HepG2 (cell line): ENCODE data around the gene ZNF446. TPM values are rescaled to one million over a fixed set of nuclear protein-coding genes. Genes with fewer than 3 reads are reported as not detected.

Experiments used
- ARID2 ChIP-seq: sonication (generic); formaldehyde crosslinking; IDR thresholded peaks from 2 replicates; pipeline ENCODE4 v1.8.1; 2022; ENCODE audit warnings: mild to moderate bottlenecking, missing genetic modification reagents, borderline replicate concordance
- ATM ChIP-seq: fragments of 450-650 bp; IDR thresholded peaks from 2 replicates; pipeline ENCODE4 v1.7.1; 2017; ENCODE audit warnings: mild to moderate bottlenecking, borderline replicate concordance
- CAMTA2 ChIP-seq: sonication (generic); formaldehyde crosslinking; IDR thresholded peaks from 2 replicates; pipeline ENCODE4 v1.4.0; 2020; ENCODE audit warnings: mild to moderate bottlenecking, missing genetic modification reagents, borderline replicate concordance
- CREBL2 ChIP-seq: sonication (generic); formaldehyde crosslinking; IDR thresholded peaks from 2 replicates; pipeline ENCODE4 v1.8.1; 2023; ENCODE audit warnings: missing genetic modification reagents, mild to moderate bottlenecking, borderline replicate concordance
- ETV6 ChIP-seq: sonication (generic); formaldehyde crosslinking; conservative IDR thresholded peaks from 2 replicates; pipeline ENCODE4 v1.4.0; 2020; ENCODE audit warnings: missing genetic modification reagents
- FOXA3 ChIP-seq: IDR thresholded peaks from 2 replicates; pipeline ENCODE4 v1.6.1; 2016; ENCODE audit warnings: missing genetic modification reagents, missing compliant biosample characterization
- GABPB1 ChIP-seq: IDR thresholded peaks from 2 replicates; pipeline ENCODE4 v1.6.1; 2016; ENCODE audit warnings: mild to moderate bottlenecking, missing genetic modification reagents, moderate library complexity, missing compliant biosample characterization
- GPBP1L1 ChIP-seq: sonication (generic); formaldehyde crosslinking; IDR thresholded peaks from 2 replicates; pipeline ENCODE4 v1.5.0; 2020; ENCODE audit warnings: mild to moderate bottlenecking, missing genetic modification reagents
- HINFP ChIP-seq: sonication (generic); formaldehyde crosslinking; IDR thresholded peaks from 2 replicates; pipeline ENCODE4 v1.4.0; 2020; ENCODE audit warnings: low read depth, mild to moderate bottlenecking, missing genetic modification reagents
- KDM6A ChIP-seq: IDR thresholded peaks from 2 replicates; pipeline ENCODE4 v1.6.1; 2016; ENCODE audit warnings: low read depth
- KMT2A ChIP-seq: sonication (generic); formaldehyde crosslinking; IDR thresholded peaks from 2 replicates; pipeline ENCODE4 v1.4.0; 2020; ENCODE audit warnings: missing genetic modification reagents
- LRRFIP1 ChIP-seq: sonication (generic); formaldehyde crosslinking; conservative IDR thresholded peaks from 2 replicates; pipeline ENCODE4 v1.4.0; 2020; ENCODE audit warnings: missing genetic modification reagents
- PTBP1 ChIP-seq: fragments of 200-400 bp; formaldehyde crosslinking; IDR thresholded peaks from 2 replicates; pipeline ENCODE4 v1.6.1; 2018; ENCODE audit warnings: low read length, low read depth; ENCODE audit not compliant: poor library complexity, severe bottlenecking
- REPIN1 ChIP-seq: sonication (generic); formaldehyde crosslinking; IDR thresholded peaks from 2 replicates; pipeline ENCODE4 v1.8.0; 2022; ENCODE audit warnings: missing genetic modification reagents, low read depth, mild to moderate bottlenecking, borderline replicate concordance
- RFXANK ChIP-seq: IDR thresholded peaks from 2 replicates; pipeline ENCODE4 v1.6.1; 2016
- SMC3 ChIP-seq: IDR thresholded peaks from 2 replicates; pipeline ENCODE4 v1.6.1; 2011; ENCODE audit warnings: low read length, improper control_type of control experiment
- SNAPC2 ChIP-seq: sonication (generic); formaldehyde crosslinking; IDR thresholded peaks from 2 replicates; pipeline ENCODE4 v1.8.1; 2022; ENCODE audit warnings: mild to moderate bottlenecking, missing genetic modification reagents
- TIGD3 ChIP-seq: sonication (generic); formaldehyde crosslinking; IDR thresholded peaks from 2 replicates; pipeline ENCODE4 v1.5.1; 2020; ENCODE audit warnings: mild to moderate bottlenecking, missing genetic modification reagents, borderline replicate concordance
- TSC22D2 ChIP-seq: sonication (generic); formaldehyde crosslinking; IDR thresholded peaks from 2 replicates; pipeline ENCODE4 v1.5.1; 2020; ENCODE audit warnings: missing genetic modification reagents, mild to moderate bottlenecking, borderline replicate concordance
- ZFP36L2 ChIP-seq: sonication (generic); formaldehyde crosslinking; IDR thresholded peaks from 2 replicates; pipeline ENCODE4 v1.4.0; 2020; ENCODE audit warnings: missing genetic modification reagents
- ZNF17 ChIP-seq: sonication (generic); formaldehyde crosslinking; IDR thresholded peaks from 2 replicates; pipeline ENCODE4 v1.5.0; 2020; ENCODE audit warnings: mild to moderate bottlenecking, missing genetic modification reagents
- ZNF335 ChIP-seq: sonication (generic); formaldehyde crosslinking; IDR thresholded peaks from 2 replicates; pipeline ENCODE4 v1.4.0; 2020; ENCODE audit warnings: missing genetic modification reagents
- ZNF713 ChIP-seq: sonication (generic); formaldehyde crosslinking; IDR thresholded peaks from 2 replicates; pipeline ENCODE4 v1.4.0; 2020; ENCODE audit warnings: mild to moderate bottlenecking, missing genetic modification reagents
- polyA plus RNA-seq, 8 experiments: library from polyadenylated mRNA; depleted of rRNA in 3 of 8; stranded (reverse) in 7 of 8; unstranded in 1 of 8; fragments of >200 nt; fragmentation: Illumina TruSeq in 4 of 8; extraction: Trizol in 4 of 8; gene quantifications; 2 replicates each; pipeline versions ENCODE4 v1.2.1 to v1.2.3, GENCODE V29; 2011 to 2016; ENCODE audit warnings: low read depth in 4 of 8, missing spikeins in 1 of 8, mixed read lengths in 1 of 8; ENCODE audit not compliant: insufficient read depth in 1 of 8
- total RNA-seq, 5 experiments: library from RNA; depleted of rRNA; stranded (reverse); fragments of >200 nt; fragmentation: Illumina TruSeq; extraction: Trizol; gene quantifications; 2 replicates each; pipeline ENCODE4 v1.2.3, GENCODE V29; 2016; ENCODE audit warnings: low read depth in 1 of 5

The ZNF446 gene
- total and polyA plus RNA-seq, 2 of the 13 experiments (the other 11 are each of a cell fraction or from before 2014, with no cell fraction given) = 3.0 to 3.6 TPM

GRCh38 chr19:58511353-58512208, 35.4 kb downstream of the ZNF446 start, which contains the start of gene SLC27A5 (continued):
- TF ChIP-seq TIGD3 (CRISPR knock-in tag) = no peak
- no peak for TF ChIP-seq SMC3
- TF ChIP-seq REPIN1 = peak; percentile 79; the same call in 1 of the 2 replicates
- TF ChIP-seq ZFP36L2 (CRISPR knock-in tag) = no peak
- peak; percentile 53 for TF ChIP-seq FOXA3 (CRISPR knock-in tag)
- TF ChIP-seq CREBL2 (CRISPR knock-in tag) = no peak
- TF ChIP-seq ZNF17 = no peak
- no peak for TF ChIP-seq ETV6 (CRISPR knock-in tag)
- no peak for TF ChIP-seq ATM
- no peak for TF ChIP-seq ZNF335 (CRISPR knock-in tag)
- TF ChIP-seq RFXANK = no peak
- 0 out of 2 replicates have a peak, but pooled peaks have one; percentile 45 for TF ChIP-seq HINFP
- no peak for TF ChIP-seq GPBP1L1
- TF ChIP-seq KMT2A (CRISPR knock-in tag) = no peak
- peak; percentile 75; the same call in 1 of the 2 replicates for TF ChIP-seq KDM6A (CRISPR knock-in tag)
- peak; percentile 55 for TF ChIP-seq GABPB1 (CRISPR knock-in tag)
- no peak for TF ChIP-seq PTBP1
- TF ChIP-seq CAMTA2 (CRISPR knock-in tag) = no peak
- TF ChIP-seq ARID2 (CRISPR knock-in tag) = no peak
- TF ChIP-seq TSC22D2 (CRISPR knock-in tag) = no peak
- no peak for TF ChIP-seq SNAPC2 (CRISPR knock-in tag)
- TF ChIP-seq LRRFIP1 = no peak
- no peak for TF ChIP-seq ZNF713
